ENCODE results near the gene CYP11A1.
"Not testable (repeated sequence)": the region's sequence is repeated elsewhere in the genome, so short reads cannot be mapped to it uniquely, and the experiment has no call there.

Gene CYP11A1

GRCh38 chr15:74374648-74375302, 7.3 kb upstream of the CYP11A1 start:
- Histone ChIP-seq H3K9me3 (ENCODE audit: control insufficient read depth, low read length) (no peaks in the 10 kb centered on the region), H3K4me3 (ENCODE audit: low read length) (no peak overlapping the region), H3K4me1 (ENCODE audit: control insufficient read depth, insufficient read depth, low read length) (peaks cover 19% of the 10 kb centered on the region), H3K36me3 (ENCODE audit: control insufficient read depth, insufficient read depth, low read length) (no peaks in the 10 kb centered on the region), H3K27me3 (ENCODE audit: control insufficient read depth, insufficient read depth, low read length) (peaks cover 7% of the 10 kb centered on the region), H3K9ac (ENCODE audit: low read length) (no peak overlapping the region)

- Histone ChIP-seq H3K27me3 (ENCODE audit: control insufficient read depth, insufficient read depth, low read length) (peaks cover 7% of the 10 kb centered on the region), H3K9me3 (ENCODE audit: control insufficient read depth, low read length) (no peaks in the 10 kb centered on the region), H3K4me3 (ENCODE audit: low read length) (peak overlapping the region; percentile 62), H3K4me1 (ENCODE audit: control insufficient read depth, insufficient read depth, low read length) (peaks cover 19% of the 10 kb centered on the region), H3K9ac (ENCODE audit: low read length) (peak overlapping the region; percentile 47), H3K36me3 (ENCODE audit: control insufficient read depth, insufficient read depth, low read length) (no peaks in the 10 kb centered on the region)
Observed at GRCh38 chr15:74373731-74374647, 6.5 kb upstream of the CYP11A1 start.

- Histone ChIP-seq H3K9me3 (ENCODE audit: control insufficient read depth, low read length) (no peaks in the 10 kb centered on the region), H3K9ac (ENCODE audit: low read length) (no peak overlapping the region), H3K36me3 (ENCODE audit: control insufficient read depth, insufficient read depth, low read length) (no peaks in the 10 kb centered on the region), H3K27me3 (ENCODE audit: control insufficient read depth, insufficient read depth, low read length) (peaks cover 7% of the 10 kb centered on the region), H3K4me1 (ENCODE audit: control insufficient read depth, insufficient read depth, low read length) (peaks cover 19% of the 10 kb centered on the region), H3K4me3 (ENCODE audit: low read length) (no peak overlapping the region)
Observed at GRCh38 chr15:74373056-74373650, 5.7 kb upstream of the CYP11A1 start.

GRCh38 chr15:74370471-74370870, 3.0 kb upstream of the CYP11A1 start:
- Histone ChIP-seq H3K27me3 (ENCODE audit: control insufficient read depth, insufficient read depth, low read length) (peaks cover 25% of the 10 kb centered on the region), H3K4me3 (ENCODE audit: low read length) (no peak overlapping the region), H3K4me1 (ENCODE audit: control insufficient read depth, insufficient read depth, low read length) (peaks cover 19% of the 10 kb centered on the region), H3K9me3 (ENCODE audit: control insufficient read depth, low read length) (no peaks in the 10 kb centered on the region), H3K36me3 (ENCODE audit: control insufficient read depth, insufficient read depth, low read length) (no peaks in the 10 kb centered on the region), H3K9ac (ENCODE audit: low read length) (no peak overlapping the region)

GRCh38 chr15:74369756-74370155, 2.3 kb upstream of the CYP11A1 start:
- Histone ChIP-seq H3K9me3 (ENCODE audit: control insufficient read depth, low read length) (no peaks in the 10 kb centered on the region), H3K4me1 (ENCODE audit: control insufficient read depth, insufficient read depth, low read length) (peaks cover 13% of the 10 kb centered on the region), H3K36me3 (ENCODE audit: control insufficient read depth, insufficient read depth, low read length) (no peaks in the 10 kb centered on the region), H3K9ac (ENCODE audit: low read length) (no peak overlapping the region), H3K27me3 (ENCODE audit: control insufficient read depth, insufficient read depth, low read length) (peaks cover 32% of the 10 kb centered on the region), H3K4me3 (ENCODE audit: low read length) (no peak overlapping the region)

- no peaks in the 10 kb centered on the region for H3K9me3 ChIP-seq (ENCODE audit: control insufficient read depth, low read length)
Observed at GRCh38 chr15:74369084-74369745, 1.8 kb upstream of the CYP11A1 start.

GRCh38 chr15:74368121-74368520, 675 bp upstream of the CYP11A1 start:
- no peak overlapping the region for H3K4me3 ChIP-seq (ENCODE audit: low read length)
- no peaks in the 10 kb centered on the region for H3K36me3 ChIP-seq (ENCODE audit: control insufficient read depth, insufficient read depth, low read length)
- H3K4me1 ChIP-seq (ENCODE audit: control insufficient read depth, insufficient read depth, low read length), result no peaks in the 10 kb centered on the region
- H3K9me3 ChIP-seq (ENCODE audit: control insufficient read depth, low read length), result no peaks in the 10 kb centered on the region
- no peak overlapping the region for H3K9ac ChIP-seq (ENCODE audit: low read length)
- H3K27me3 ChIP-seq (ENCODE audit: control insufficient read depth, insufficient read depth, low read length), result peaks cover 33% of the 10 kb centered on the region

More at GRCh38 chr15:74369084-74369745, 1.8 kb upstream of the CYP11A1 start:
- no peak overlapping the region for H3K4me3 ChIP-seq (ENCODE audit: low read length)
- peaks cover 9% of the 10 kb centered on the region for H3K4me1 ChIP-seq (ENCODE audit: control insufficient read depth, insufficient read depth, low read length)
- no peaks in the 10 kb centered on the region for H3K36me3 ChIP-seq (ENCODE audit: control insufficient read depth, insufficient read depth, low read length)
- H3K9ac ChIP-seq (ENCODE audit: low read length), result no peak overlapping the region
- H3K27me3 ChIP-seq (ENCODE audit: control insufficient read depth, insufficient read depth, low read length), result peaks cover 37% of the 10 kb centered on the region

- peak overlapping the region; percentile 45 for H3K9ac ChIP-seq (ENCODE audit: low read length)
- peaks cover 30% of the 10 kb centered on the region for H3K27me3 ChIP-seq (ENCODE audit: control insufficient read depth, insufficient read depth, low read length)
- H3K4me3 ChIP-seq (ENCODE audit: low read length), result no peak overlapping the region
Observed at GRCh38 chr15:74365598-74366445, 1.6 kb downstream of the CYP11A1 start.

GRCh38 chr15:74364936-74365597, 2.4 kb downstream of the CYP11A1 start:
- Histone ChIP-seq H3K4me1 (ENCODE audit: control insufficient read depth, insufficient read depth, low read length) (no peaks in the 10 kb centered on the region), H3K9ac (ENCODE audit: low read length) (peak overlapping the region; percentile 45), H3K4me3 (ENCODE audit: low read length) (no peak overlapping the region)

More at GRCh38 chr15:74365598-74366445, 1.6 kb downstream of the CYP11A1 start:
- Histone ChIP-seq H3K4me1 (ENCODE audit: control insufficient read depth, insufficient read depth, low read length) (no peaks in the 10 kb centered on the region), H3K9me3 (ENCODE audit: control insufficient read depth, low read length) (no peaks in the 10 kb centered on the region), H3K36me3 (ENCODE audit: control insufficient read depth, insufficient read depth, low read length) (no peaks in the 10 kb centered on the region)

GRCh38 chr15:74362482-74362881, 5.0 kb downstream of the CYP11A1 start:
- Histone ChIP-seq H3K9ac (ENCODE audit: low read length) (no peak overlapping the region), H3K36me3 (ENCODE audit: control insufficient read depth, insufficient read depth, low read length) (no peaks in the 10 kb centered on the region), H3K4me3 (ENCODE audit: low read length) (no peak overlapping the region), H3K27me3 (ENCODE audit: control insufficient read depth, insufficient read depth, low read length) (peaks cover 26% of the 10 kb centered on the region), H3K9me3 (ENCODE audit: control insufficient read depth, low read length) (no peaks in the 10 kb centered on the region), H3K4me1 (ENCODE audit: control insufficient read depth, insufficient read depth, low read length) (no peaks in the 10 kb centered on the region)

More at GRCh38 chr15:74364936-74365597, 2.4 kb downstream of the CYP11A1 start:
- Histone ChIP-seq H3K9me3 (ENCODE audit: control insufficient read depth, low read length) (no peaks in the 10 kb centered on the region), H3K36me3 (ENCODE audit: control insufficient read depth, insufficient read depth, low read length) (no peaks in the 10 kb centered on the region), H3K27me3 (ENCODE audit: control insufficient read depth, insufficient read depth, low read length) (peaks cover 30% of the 10 kb centered on the region)

GRCh38 chr15:74360855-74361254, 6.6 kb downstream of the CYP11A1 start:
- not testable (repeated sequence) for H3K9me3 ChIP-seq (ENCODE audit: control insufficient read depth, low read length); H3K36me3 ChIP-seq (ENCODE audit: control insufficient read depth, insufficient read depth, low read length); H3K9ac ChIP-seq (ENCODE audit: low read length); H3K4me3 ChIP-seq (ENCODE audit: low read length); H3K4me1 ChIP-seq (ENCODE audit: control insufficient read depth, insufficient read depth, low read length)
- peaks cover 16% of the 10 kb centered on the region for H3K27me3 ChIP-seq (ENCODE audit: control insufficient read depth, insufficient read depth, low read length)
